Measurements from ENCODE around the gene BACE1-AS. TPM values are rescaled to one million over a fixed set of nuclear protein-coding genes. Genes with fewer than 3 reads are reported as not detected.
A peak's percentile ranks its signal among the peaks of the same experiment; 100 is the strongest.
"Not testable (repeated sequence)": the region's sequence is repeated elsewhere in the genome, so short reads cannot be mapped to it uniquely, and the experiment has no call there.

BACE1-AS gene
- total RNA-seq (2014; rRNA removed; shearing (Covaris generic)) = 4.2 and 4.7 TPM in 2 replicates

DNA sequence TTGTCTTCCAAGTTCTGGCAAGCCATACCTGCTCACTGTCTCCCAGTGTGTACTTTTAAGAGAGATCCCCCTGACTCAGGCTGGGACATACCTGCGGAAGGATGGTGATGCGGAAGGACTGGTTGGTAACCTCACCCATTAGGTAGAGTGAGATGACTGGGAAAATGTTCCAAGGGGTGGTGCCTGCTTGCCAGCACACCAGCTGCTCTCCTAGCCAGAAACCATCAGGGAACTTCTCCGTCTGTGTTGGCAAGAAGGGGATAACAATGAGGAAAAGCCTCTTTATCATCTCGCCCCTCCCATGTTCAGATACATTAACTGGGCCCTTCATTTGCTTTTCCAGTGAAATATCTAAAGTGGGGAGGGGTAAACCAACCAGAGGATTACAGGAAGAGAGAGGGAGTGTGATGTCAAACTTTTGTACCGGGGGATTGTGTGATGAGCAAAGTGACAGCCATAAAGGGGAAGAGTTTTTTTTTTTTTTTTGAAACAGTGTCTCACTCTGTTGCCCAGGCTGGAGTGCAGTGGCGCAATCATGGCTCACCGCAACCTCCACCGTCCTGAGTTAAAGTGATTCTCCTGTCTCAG lies at the start of gene BACE1-AS:
Gene BACE1-AS (plus strand): TSS at position 538 of the 588 bp plus-strand sequence.
- Histone ChIP-seq H3K36me3 (peaks cover 3% of the 10 kb centered on the region; the same call in 1 of the 2 replicates), H3K4me1 (no peaks in the 10 kb centered on the region), H3K27ac (no peak within 1 kb of the TSS), H3K9me3 (replicated peaks) (no peaks in the 10 kb centered on the region), H3K4me3 (no peak within 1 kb of the TSS), H3K27me3 (no peaks in the 10 kb centered on the region)
- no peak for DNase-seq

DNA sequence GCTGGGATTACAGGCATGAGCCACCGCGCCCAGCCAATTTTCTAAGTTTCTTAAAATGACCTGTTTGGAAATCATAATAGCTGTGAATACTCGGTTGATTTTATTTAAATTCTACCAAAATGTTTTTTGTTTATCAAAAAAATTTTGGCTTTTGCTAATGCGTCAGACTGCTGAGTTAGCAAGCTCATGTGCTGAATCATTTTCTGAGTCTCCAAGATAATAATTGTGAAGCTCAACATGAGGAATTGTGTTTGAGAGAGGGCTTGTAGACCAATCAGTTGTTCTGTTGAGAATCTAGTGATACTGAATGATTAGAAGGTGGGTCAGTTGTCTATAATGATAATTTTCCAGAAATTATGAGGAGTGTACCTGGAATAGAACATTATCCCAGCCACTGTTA lies 42.8 kb upstream of the BACE1-AS start:
- no peak overlapping the region for H3K4me3 ChIP-seq
- H3K9me3 ChIP-seq (replicated peaks) = no peaks in the 10 kb centered on the region
- no peak overlapping the region for H3K27ac ChIP-seq
- no peak for DNase-seq
- no peaks in the 10 kb centered on the region for H3K27me3 ChIP-seq
- H3K4me1 ChIP-seq = no peaks in the 10 kb centered on the region
- peaks cover 4% of the 10 kb centered on the region for H3K36me3 ChIP-seq

DNA sequence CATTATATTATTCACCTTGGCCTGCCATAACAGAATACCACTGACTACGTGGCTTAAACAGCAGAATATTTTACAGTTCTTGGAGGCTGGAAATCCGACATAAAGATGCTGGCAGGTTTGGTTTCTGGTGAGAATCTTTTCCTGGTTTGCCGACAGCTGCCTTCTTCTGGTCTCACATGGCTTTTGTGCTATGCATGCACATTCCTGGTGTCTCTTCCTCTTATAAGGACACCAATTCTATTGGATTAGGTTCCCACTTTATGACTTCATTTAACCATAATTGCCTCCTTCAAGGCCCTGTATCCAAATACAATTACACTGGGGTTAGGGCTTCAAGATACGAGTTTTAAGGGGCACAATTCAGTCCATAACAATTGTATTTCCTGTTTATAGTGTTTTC lies 41.6 kb upstream of the BACE1-AS start:
- no peak for DNase-seq
- H3K4me3 ChIP-seq = no peak overlapping the region
- no peaks in the 10 kb centered on the region for H3K9me3 ChIP-seq (replicated peaks)
- no peaks in the 10 kb centered on the region for H3K4me1 ChIP-seq
- peaks cover 4% of the 10 kb centered on the region for H3K36me3 ChIP-seq
- no peak overlapping the region for H3K27ac ChIP-seq
- H3K27me3 ChIP-seq = no peaks in the 10 kb centered on the region

DNA sequence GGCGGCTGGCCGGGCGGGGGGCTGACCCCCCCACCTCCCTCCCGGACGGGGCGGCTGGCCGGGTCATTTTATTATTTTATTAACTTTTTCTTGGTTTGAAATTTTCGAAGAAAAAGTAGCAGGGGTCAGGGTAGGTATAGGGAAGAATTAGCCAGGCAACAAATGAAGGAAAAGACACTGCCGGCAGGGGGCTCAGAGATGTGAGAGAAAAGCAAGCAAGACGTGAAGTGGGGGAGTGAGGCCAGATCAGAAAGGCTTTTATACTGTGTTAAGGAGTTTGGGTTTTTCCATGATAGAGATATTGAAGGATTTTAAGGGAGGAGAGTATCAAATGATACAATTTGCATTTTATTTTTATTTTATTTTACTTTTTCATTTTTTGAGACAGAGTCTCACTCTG lies 39.6 kb upstream of the BACE1-AS start:
- Histone ChIP-seq H3K4me3 (no peak overlapping the region), H3K36me3 (peaks cover 3% of the 10 kb centered on the region; the same call in 1 of the 2 replicates)

DNA sequence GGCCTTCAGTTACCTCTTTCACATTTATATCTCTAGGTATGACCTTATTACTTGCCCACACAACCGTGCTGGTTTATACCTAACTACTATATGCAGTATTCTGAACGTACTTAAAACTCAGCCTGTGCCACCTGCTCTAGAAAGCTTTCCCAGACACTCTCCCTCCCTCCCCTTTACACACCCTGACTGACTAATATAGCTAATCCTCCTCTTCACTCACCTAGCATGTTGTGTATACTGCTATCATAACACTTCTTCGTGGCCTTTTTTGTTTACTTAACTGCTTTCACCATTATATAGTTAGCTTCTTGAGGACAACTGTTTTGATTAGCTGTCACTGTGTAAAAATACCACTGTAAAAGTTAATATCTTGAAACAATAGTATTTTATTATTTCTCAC lies 35.2 kb upstream of the BACE1-AS start:
- Histone ChIP-seq H3K4me3 (no peak overlapping the region), H3K36me3 (no peaks in the 10 kb centered on the region; the same call in 1 of the 2 replicates), H3K27ac (no peak overlapping the region), H3K9me3 (replicated peaks) (no peaks in the 10 kb centered on the region), H3K27me3 (no peaks in the 10 kb centered on the region), H3K4me1 (no peaks in the 10 kb centered on the region)
- no peak for DNase-seq

More for the DNA sequence above, 39.6 kb upstream of the BACE1-AS start:
- Histone ChIP-seq H3K27ac (no peak overlapping the region), H3K27me3 (no peaks in the 10 kb centered on the region), H3K4me1 (no peaks in the 10 kb centered on the region), H3K9me3 (replicated peaks) (no peaks in the 10 kb centered on the region)
- DNase-seq = no peak

DNA sequence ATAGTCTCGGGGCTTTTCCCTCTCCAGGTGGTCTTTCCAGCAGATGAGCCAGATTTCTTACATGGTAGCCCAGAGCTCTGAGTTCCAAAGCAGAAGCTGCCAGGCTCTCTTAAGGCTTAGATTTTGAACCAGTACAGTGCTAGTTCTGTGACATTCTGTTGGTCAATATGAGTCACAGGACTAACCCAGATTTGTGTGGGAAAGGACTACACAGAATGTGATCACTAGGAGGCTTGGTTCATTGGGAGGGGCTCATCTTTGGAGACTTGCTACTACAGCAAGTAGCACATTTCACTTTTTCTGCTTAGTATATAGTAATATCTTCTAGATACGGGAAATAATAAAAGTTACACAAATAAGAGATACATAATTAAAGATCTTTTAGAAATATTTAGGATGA lies 34.6 kb upstream of the BACE1-AS start:
- H3K27ac ChIP-seq = no peak overlapping the region
- no peaks in the 10 kb centered on the region for H3K27me3 ChIP-seq
- no peak overlapping the region for H3K4me3 ChIP-seq
- no peaks in the 10 kb centered on the region; the same call in 1 of the 2 replicates for H3K36me3 ChIP-seq
- H3K9me3 ChIP-seq (replicated peaks) = no peaks in the 10 kb centered on the region
- H3K4me1 ChIP-seq = no peaks in the 10 kb centered on the region
- no peak for DNase-seq

DNA sequence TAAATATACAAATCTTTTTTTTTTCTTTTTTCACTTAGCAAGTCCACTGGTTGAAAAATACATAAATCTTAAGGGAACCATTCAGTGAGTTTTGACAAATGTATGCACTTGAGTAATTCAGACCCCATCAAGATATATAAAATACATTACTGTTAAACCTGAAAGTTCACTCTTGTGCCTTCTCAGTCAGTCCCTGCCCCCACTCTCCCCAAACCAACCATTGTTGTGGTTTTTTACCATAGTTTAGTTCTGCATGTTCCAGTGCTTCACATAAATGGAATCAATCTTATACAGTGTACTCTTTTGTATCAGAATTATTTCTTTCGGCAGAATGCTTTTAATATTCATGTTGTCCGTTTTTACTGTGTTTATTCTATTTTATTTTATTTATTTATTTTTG lies 32.6 kb upstream of the BACE1-AS start:
- Histone ChIP-seq H3K27ac (no peak overlapping the region), H3K27me3 (no peaks in the 10 kb centered on the region), H3K4me3 (no peak overlapping the region), H3K4me1 (no peaks in the 10 kb centered on the region), H3K9me3 (replicated peaks) (no peaks in the 10 kb centered on the region), H3K36me3 (no peaks in the 10 kb centered on the region; the same call in 1 of the 2 replicates)
- DNase-seq = no peak

DNA sequence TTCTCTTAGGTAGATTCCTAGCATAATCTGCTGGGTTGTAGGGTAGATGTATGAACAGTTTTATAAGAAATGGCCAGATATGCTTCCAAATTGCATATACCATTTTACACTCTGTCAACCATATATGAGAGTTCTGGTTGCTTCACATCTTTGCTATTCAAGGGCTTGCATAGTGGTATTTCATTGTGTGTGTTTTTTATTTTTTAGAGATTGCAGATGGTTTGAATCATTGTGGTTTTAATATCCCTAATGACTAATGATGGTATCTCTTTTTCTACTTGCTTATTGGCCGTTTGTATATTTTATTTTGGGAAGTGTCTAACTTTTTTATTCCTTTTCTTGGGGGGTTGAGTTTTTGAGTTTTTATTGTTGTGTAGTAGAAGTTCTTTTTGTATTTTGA lies 31.7 kb upstream of the BACE1-AS start:
- DNase-seq = no peak
- Histone ChIP-seq H3K4me3 (no peak overlapping the region), H3K9me3 (replicated peaks) (no peaks in the 10 kb centered on the region)

DNA sequence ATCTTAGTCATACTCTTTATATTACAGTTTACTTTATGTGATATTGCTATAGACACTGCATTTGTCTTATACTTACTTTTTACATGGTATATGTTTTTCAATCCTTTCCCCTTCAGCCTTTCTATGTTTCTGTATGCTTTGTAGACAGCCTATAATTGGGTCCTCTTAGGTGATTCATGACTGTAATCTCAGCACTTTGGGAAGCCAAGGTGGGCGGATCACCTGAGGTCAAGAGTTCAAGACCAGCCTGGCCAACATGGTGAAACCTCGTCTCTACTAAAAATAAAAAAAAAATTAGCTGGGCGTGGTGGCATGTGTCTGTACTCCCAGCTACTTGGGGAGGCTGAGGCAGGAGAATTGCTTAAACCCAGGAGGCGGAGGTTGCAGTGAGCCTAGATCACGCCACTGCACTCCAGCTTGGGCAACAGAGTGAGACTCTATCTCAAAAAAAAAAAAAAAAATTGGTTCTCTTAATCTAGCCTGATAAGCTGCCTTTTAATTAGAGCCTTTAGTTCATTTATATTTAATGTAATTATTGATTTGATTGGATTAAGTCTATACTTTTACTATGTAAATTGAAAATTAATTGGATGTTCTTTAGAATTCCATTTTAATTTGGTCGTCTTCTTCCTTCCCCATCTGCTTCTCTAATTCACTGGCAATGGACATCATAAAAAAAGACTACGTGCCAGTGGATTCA lies 26.4 kb upstream of the BACE1-AS start:
- H3K4me3 ChIP-seq; H3K9me3 ChIP-seq (replicated peaks); H3K27ac ChIP-seq; H3K27me3 ChIP-seq; H3K4me1 ChIP-seq; DNase-seq; H3K36me3 ChIP-seq: not testable (repeated sequence)

More for the DNA sequence above, 31.7 kb upstream of the BACE1-AS start:
- Histone ChIP-seq H3K27ac (no peak overlapping the region), H3K4me1 (no peaks in the 10 kb centered on the region), H3K36me3 (no peaks in the 10 kb centered on the region; the same call in 1 of the 2 replicates), H3K27me3 (no peaks in the 10 kb centered on the region)

DNA sequence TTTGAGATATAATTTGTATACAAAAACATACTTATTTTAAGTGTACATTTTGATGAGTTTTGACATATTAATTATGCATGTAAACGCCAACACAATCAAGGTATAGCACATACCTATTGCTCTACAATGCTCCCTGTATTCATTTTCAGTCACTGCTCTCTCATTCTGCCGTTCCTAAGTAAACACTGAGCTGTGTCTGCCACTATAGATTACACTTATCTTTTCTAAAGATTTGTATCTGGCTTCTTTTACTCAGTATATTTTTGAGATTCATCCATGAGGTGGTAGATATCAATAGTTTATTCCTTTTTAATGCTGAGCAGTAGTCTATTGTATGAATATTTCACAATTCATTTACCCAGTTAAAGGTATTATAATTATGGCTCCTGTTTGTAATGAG lies 25.4 kb upstream of the BACE1-AS start:
- no peaks in the 10 kb centered on the region for H3K9me3 ChIP-seq (replicated peaks)
- H3K4me3 ChIP-seq = no peak overlapping the region
- no peaks in the 10 kb centered on the region for H3K36me3 ChIP-seq
- H3K27ac ChIP-seq = no peak overlapping the region
- no peak for DNase-seq
- H3K4me1 ChIP-seq = no peaks in the 10 kb centered on the region
- no peaks in the 10 kb centered on the region for H3K27me3 ChIP-seq

DNA sequence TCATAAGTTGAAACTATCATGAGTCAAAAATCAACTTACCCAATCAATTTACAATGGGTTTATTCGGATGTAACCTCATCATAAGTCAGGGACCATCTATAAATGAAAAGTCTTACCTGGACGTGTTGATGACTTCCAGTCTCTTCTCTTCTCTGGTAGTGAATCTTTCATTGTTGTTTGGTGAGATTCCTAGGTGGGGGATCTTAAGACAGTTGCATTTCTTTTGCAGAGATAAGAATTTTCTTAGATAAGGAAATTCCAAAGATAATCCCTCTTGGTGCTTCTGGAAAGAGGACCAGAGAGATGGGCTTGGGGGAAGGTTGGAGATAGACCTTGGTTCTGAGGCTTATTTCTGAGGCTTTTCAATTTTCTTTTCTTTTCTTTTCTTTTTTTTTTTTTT lies 21.3 kb upstream of the BACE1-AS start:
- H3K9me3 ChIP-seq (replicated peaks) = no peaks in the 10 kb centered on the region
- no peak for DNase-seq
- no peak overlapping the region for H3K27ac ChIP-seq
- H3K27me3 ChIP-seq = no peaks in the 10 kb centered on the region
- H3K36me3 ChIP-seq = no peaks in the 10 kb centered on the region
- no peak overlapping the region for H3K4me3 ChIP-seq
- no peaks in the 10 kb centered on the region for H3K4me1 ChIP-seq

DNA sequence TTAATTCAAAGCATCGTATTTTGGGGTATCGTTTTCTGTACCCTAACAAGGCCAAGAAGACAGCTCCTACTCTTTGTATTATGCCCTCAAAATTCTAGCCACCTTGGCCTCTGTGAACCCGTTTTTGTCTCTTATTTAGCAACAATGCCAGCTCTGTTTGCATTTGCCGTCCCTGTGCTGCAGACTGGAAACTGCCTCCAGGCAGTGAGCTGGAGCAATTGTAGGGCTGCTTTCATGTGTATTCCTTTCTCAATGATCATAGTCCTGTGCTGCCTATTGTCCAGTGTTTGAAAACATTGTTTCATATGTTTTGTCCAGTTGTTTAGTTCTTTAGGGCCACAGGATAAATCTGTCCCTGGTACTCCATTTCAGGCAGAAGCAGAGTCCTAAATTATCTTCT lies 19.9 kb upstream of the BACE1-AS start:
- Histone ChIP-seq H3K27me3 (no peaks in the 10 kb centered on the region), H3K4me3 (no peak overlapping the region), H3K4me1 (no peaks in the 10 kb centered on the region), H3K36me3 (no peaks in the 10 kb centered on the region), H3K9me3 (replicated peaks) (no peaks in the 10 kb centered on the region), H3K27ac (no peak overlapping the region)
- no peak for DNase-seq

DNA sequence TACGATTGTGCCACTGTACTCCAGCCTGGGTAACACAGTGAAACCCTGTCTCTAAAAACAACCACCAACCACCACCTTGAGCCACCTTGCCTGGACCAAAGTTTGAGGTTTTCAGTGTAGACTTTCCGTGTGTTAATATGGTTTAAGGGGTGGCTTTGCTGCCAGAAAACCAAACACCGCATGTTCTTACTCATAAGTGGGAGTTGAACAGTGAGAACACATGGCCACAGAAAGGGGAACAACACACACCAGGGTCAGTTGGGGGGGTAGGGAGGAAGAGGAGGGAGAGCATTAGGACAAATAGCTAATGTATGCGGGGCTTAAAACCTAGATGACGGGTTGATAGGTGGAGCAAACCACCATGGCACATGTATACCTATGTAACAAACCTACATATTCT lies 19.0 kb upstream of the BACE1-AS start:
- not testable (repeated sequence) for H3K4me1 ChIP-seq; H3K36me3 ChIP-seq; H3K9me3 ChIP-seq (replicated peaks); H3K4me3 ChIP-seq; DNase-seq; H3K27ac ChIP-seq; H3K27me3 ChIP-seq

DNA sequence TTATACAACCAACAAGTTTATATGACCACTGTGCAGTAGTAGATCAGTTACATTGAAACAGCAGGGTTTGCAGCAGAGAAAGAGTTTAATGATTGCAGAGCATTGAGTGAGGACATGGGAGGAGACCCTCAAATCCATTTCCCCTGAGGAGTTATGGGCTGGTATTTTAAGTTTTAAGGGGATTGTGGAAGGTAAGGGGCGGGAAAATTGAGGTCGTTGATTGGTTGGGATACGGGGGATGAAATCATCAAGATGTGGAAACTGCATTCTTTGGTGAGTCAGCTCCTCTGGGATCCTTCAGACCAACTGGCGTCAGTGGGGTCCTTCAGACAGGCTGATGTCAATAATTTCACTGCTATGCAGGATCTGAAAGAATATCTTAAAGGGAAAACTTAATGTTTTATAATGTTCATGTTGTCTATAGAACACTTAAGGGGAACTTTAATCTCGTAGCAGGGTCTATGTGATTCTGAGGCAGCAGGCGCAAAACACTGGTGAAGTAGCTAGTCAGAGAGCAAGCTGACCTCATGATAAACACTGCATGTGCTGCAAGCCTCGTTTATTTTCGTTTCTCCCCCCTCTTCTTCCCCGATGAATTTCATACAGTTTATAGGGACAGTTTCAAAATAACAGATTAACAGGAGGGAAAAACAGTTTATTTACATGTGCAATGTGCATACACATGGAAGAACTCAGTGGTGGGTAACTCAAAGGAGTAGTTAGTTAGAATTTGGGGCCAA lies 17.4 kb upstream of the BACE1-AS start:
- peak; percentile 9 to 11 for DNase-seq
- Histone ChIP-seq H3K27me3 (no peaks in the 10 kb centered on the region), H3K27ac (no peak overlapping the region), H3K36me3 (no peaks in the 10 kb centered on the region), H3K9me3 (replicated peaks) (no peaks in the 10 kb centered on the region), H3K4me3 (no peak overlapping the region), H3K4me1 (no peaks in the 10 kb centered on the region)

DNA sequence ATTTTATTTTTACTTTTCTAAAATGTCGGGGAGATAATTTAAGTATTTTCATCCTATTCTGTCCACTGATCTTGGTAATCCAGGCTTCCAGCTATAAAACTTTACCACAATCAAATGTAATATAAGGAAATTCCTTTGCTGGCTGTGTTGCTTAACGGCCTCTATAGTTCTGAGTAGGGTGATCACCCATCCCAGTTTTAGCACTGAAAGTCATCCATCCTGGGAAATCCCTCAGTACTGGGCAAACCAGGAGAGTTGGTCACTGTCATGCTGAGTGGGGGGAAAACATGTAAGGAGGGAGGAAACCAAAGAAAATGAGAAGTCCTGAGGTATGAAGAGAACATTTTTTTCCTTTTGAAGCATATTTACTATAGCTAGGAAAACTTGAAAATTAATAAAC lies 12.8 kb upstream of the BACE1-AS start:
- H3K4me1 ChIP-seq = no peaks in the 10 kb centered on the region
- H3K9me3 ChIP-seq (replicated peaks) = no peaks in the 10 kb centered on the region
- H3K27me3 ChIP-seq = no peaks in the 10 kb centered on the region
- no peak for DNase-seq
- H3K4me3 ChIP-seq = no peak overlapping the region
- no peaks in the 10 kb centered on the region for H3K36me3 ChIP-seq
- H3K27ac ChIP-seq = no peak overlapping the region

Data from SJCRH30 (cell line).